Ishikawa (cell line): ENCODE data around the gene MAP3K5.
A peak's percentile ranks its signal among the peaks of the same experiment; 100 is the strongest.

Source experiments
- CEBPB ChIP-seq: IDR thresholded peaks from 2 replicates; pipeline ENCODE4 v1.6.1; 2012
- CREB1 ChIP-seq: IDR thresholded peaks from 2 replicates; pipeline ENCODE4 v1.6.1; 2012; ENCODE audit warnings: low read depth
- EGR1 ChIP-seq: IDR thresholded peaks from 2 replicates; pipeline ENCODE4 v1.6.1; 2012
- EP300 ChIP-seq: IDR thresholded peaks from 2 replicates; pipeline ENCODE4 v1.6.1; 2012; ENCODE audit warnings: borderline replicate concordance
- FOXM1 ChIP-seq: IDR thresholded peaks from 2 replicates; pipeline ENCODE4 v1.6.1; 2012; ENCODE audit warnings: low read depth, borderline replicate concordance
- NFIC ChIP-seq: IDR thresholded peaks from 2 replicates; pipeline ENCODE4 v1.6.1; 2012
- RAD21 ChIP-seq: IDR thresholded peaks from 2 replicates; pipeline ENCODE4 v1.6.1; 2012; ENCODE audit warnings: low read depth
- TAF1 ChIP-seq: IDR thresholded peaks from 2 replicates; pipeline ENCODE4 v1.6.1; 2012; ENCODE audit warnings: low read depth, mild to moderate bottlenecking
- TCF12 ChIP-seq: IDR thresholded peaks from 2 replicates; pipeline ENCODE4 v1.6.1; 2012; ENCODE audit warnings: low read depth
- TEAD4 ChIP-seq: IDR thresholded peaks from 2 replicates; pipeline ENCODE4 v1.6.1; 2012
- USF1 ChIP-seq: IDR thresholded peaks from 2 replicates; pipeline ENCODE4 v1.6.1; 2012
- YY1 ChIP-seq: IDR thresholded peaks from 2 replicates; pipeline ENCODE4 v1.6.1; 2012; ENCODE audit warnings: low read depth
- ZBTB7A ChIP-seq: IDR thresholded peaks from 2 replicates; pipeline ENCODE4 v1.6.1; 2012; ENCODE audit warnings: low read depth
- TF ChIP-seq, protein P1 (sequence below): IDR thresholded peaks from 2 replicates; pipeline ENCODE4 v1.6.1; 2012; ENCODE audit warnings: low read depth, mild to moderate bottlenecking
- TF ChIP-seq, protein P2 (sequence below): IDR thresholded peaks from 2 replicates; pipeline ENCODE4 v1.6.1; 2012

MAP3K5 gene

DNA sequence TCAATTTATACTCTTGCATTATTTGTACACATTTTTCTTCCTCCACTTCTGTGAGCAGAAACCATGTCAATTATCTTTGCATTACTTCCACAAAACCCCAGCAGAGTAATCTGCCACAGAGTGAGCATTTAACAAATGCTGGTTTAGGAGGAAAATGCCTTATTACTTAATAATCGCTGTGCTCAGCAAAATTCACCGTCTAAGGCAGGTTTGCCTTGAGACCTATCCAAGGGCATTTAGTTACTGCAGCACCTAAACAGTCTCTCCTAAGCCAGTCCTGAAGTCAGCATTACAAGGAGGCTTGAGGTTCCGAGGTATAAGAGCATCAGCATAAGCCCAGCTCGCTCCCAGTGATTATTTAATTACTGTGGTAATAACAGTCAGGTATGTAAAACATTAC lies 270.4 kb downstream of the MAP3K5 start:
- TF ChIP-seq RAD21 (no peak), ZBTB7A (no peak), TCF12 (no peak), TAF1 (no peak), TEAD4 (no peak), CEBPB (no peak), FOXM1 (no peak), CREB1 (no peak), EP300 (no peak), NFIC (no peak), EGR1 (no peak), YY1 (no peak), USF1 (no peak)
- TF ChIP-seq, protein P1, sequence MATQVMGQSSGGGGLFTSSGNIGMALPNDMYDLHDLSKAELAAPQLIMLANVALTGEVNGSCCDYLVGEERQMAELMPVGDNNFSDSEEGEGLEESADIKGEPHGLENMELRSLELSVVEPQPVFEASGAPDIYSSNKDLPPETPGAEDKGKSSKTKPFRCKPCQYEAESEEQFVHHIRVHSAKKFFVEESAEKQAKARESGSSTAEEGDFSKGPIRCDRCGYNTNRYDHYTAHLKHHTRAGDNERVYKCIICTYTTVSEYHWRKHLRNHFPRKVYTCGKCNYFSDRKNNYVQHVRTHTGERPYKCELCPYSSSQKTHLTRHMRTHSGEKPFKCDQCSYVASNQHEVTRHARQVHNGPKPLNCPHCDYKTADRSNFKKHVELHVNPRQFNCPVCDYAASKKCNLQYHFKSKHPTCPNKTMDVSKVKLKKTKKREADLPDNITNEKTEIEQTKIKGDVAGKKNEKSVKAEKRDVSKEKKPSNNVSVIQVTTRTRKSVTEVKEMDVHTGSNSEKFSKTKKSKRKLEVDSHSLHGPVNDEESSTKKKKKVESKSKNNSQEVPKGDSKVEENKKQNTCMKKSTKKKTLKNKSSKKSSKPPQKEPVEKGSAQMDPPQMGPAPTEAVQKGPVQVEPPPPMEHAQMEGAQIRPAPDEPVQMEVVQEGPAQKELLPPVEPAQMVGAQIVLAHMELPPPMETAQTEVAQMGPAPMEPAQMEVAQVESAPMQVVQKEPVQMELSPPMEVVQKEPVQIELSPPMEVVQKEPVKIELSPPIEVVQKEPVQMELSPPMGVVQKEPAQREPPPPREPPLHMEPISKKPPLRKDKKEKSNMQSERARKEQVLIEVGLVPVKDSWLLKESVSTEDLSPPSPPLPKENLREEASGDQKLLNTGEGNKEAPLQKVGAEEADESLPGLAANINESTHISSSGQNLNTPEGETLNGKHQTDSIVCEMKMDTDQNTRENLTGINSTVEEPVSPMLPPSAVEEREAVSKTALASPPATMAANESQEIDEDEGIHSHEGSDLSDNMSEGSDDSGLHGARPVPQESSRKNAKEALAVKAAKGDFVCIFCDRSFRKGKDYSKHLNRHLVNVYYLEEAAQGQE, result no peak
- TF ChIP-seq, protein P2, sequence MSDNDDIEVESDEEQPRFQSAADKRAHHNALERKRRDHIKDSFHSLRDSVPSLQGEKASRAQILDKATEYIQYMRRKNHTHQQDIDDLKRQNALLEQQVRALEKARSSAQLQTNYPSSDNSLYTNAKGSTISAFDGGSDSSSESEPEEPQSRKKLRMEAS, result no peak

GRCh38 chr6:136521427-136521826 lies 270.9 kb downstream of the MAP3K5 start:
- no peak for TF ChIP-seq CEBPB
- no peak for TF ChIP-seq EGR1
- TF ChIP-seq NFIC, result no peak
- TF ChIP-seq USF1, result no peak
- no peak for TF ChIP-seq TCF12
- TF ChIP-seq ZBTB7A, result no peak
- TF ChIP-seq CREB1, result no peak
- no peak for TF ChIP-seq YY1
- no peak for TF ChIP-seq FOXM1

GRCh38 chr6:136520517-136520916 lies 271.8 kb downstream of the MAP3K5 start:
- TF ChIP-seq EP300, result no peak

DNA sequence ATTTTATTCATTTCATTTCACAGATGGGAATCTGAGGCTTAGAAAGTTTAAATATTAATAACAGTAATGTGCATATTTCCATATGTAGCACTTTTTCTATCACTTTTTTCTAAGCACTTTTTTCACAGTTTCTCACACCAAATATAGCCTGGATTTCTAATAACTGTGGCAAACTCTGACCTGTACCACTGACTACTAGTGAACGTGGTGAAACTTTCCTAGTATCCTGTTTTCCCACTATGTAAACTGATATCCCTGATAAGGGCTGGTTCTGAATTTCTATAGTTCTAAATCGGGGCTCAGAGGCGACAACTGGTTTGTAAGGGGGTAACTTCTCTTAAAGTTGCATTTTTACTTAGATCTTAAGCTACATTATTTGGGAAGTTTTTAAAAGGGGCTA lies 274.7 kb downstream of the MAP3K5 start:
- TF ChIP-seq TCF12, result no peak
- TF ChIP-seq CREB1, result no peak
- no peak for TF ChIP-seq NFIC
- no peak for TF ChIP-seq YY1
- TF ChIP-seq EP300, result no peak
- TF ChIP-seq, protein P1, result no peak
- TF ChIP-seq TAF1, result no peak
- no peak for TF ChIP-seq CEBPB
- TF ChIP-seq FOXM1, result no peak
- no peak for TF ChIP-seq TEAD4
- no peak for TF ChIP-seq EGR1
- TF ChIP-seq USF1, result no peak
- no peak for TF ChIP-seq ZBTB7A
- TF ChIP-seq, protein P2, result no peak
- no peak for TF ChIP-seq RAD21

DNA sequence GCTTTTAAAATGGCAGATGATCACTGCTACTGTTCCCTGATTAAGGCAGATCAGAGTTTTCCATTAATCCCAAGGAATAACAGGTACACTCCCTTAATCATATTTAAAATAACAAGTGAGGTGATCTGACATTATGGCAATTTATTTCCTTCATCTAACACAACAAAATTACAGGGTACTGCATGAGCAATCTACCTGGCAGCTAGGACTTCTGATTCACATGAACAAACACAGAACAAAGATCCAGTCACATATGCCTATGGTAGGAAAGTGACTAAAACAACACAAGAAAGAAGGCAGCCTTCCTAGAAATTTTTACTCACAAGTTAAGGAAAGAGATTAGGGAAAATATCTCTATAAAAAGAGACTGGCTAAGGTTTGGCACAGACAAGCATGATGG lies 275.3 kb downstream of the MAP3K5 start:
- TF ChIP-seq TAF1, result no peak
- TF ChIP-seq TCF12, result peak; percentile 39; the same call in 1 of the 2 replicates
- no peak for TF ChIP-seq RAD21
- TF ChIP-seq USF1, result no peak
- 0 out of 2 replicates have a peak, but pooled peaks have one; percentile 28 for TF ChIP-seq NFIC

GRCh38 chr6:136514591-136514990 lies 277.7 kb downstream of the MAP3K5 start:
- TF ChIP-seq TAF1, result no peak
- no peak for TF ChIP-seq RAD21
- TF ChIP-seq, protein P2, result no peak
- TF ChIP-seq EGR1, result no peak
